RWPE1 (cell line): ENCODE data around the gene LYRM9.

ENCODE experiments used
- CTCF ChIA-PET: fragments of 350-600 bp; sonication (Branson Sonifier 250); formaldehyde crosslinking; extraction: SDS; loops from one replicate; lab custom pipeline; 2021; lab: Yijun Ruan, JAX
- POLR2A ChIA-PET: fragments of 400-600 bp; formaldehyde crosslinking; extraction: SDS; loops from one replicate; lab custom pipeline; 2020; ENCODE audit warnings: antibody characterized with exemption; ENCODE audit not compliant: low non-redundant PET; lab: Yijun Ruan, JAX
- DNase-seq: peaks from one replicate; pipeline ENCODE4 v3.0.0; 2012; ENCODE audit warnings: low spot score
- H3K27ac ChIP-seq: fragments of 450-650 bp; 2 replicates; pipeline ENCODE4 v1.5.1; 2017
- CTCF ChIP-seq: fragments of 450-650 bp; conservative IDR thresholded peaks from 2 replicates; pipeline ENCODE4 v1.5.1; 2017; ENCODE audit warnings: low read depth, mild to moderate bottlenecking

The LYRM9 gene

GRCh38 chr17:27937025-27937546, 43.9 kb upstream of the LYRM9 start:
- POLR2A ChIA-PET = no interaction called here
- H3K27ac ChIP-seq = no peak overlapping the region
- TF ChIP-seq CTCF = no peak
- DNase-seq = no peak
- CTCF ChIA-PET = interaction anchor here (0.6 kb wide), 1 partner anchor 566 kb away, joined by 3 read pairs; no protein-coding TSS in a partner anchor

- no peak overlapping the region for H3K27ac ChIP-seq
- no peak for TF ChIP-seq CTCF
- CTCF ChIA-PET = interaction anchor here (0.7 kb wide), 1 partner anchor 39 kb away, joined by 3 read pairs; no protein-coding TSS in a partner anchor
- DNase-seq = no peak
- POLR2A ChIA-PET = no interaction called here
Measured at GRCh38 chr17:27930000-27930399, 36.8 kb upstream of the LYRM9 start.

- ChIA-PET POLR2A (interaction anchor here (0.6 kb wide), 1 partner anchor 186 kb away, joined by 3 read pairs; no protein-coding TSS in a partner anchor), CTCF (no interaction called here)
- no peak for TF ChIP-seq CTCF
- H3K27ac ChIP-seq = no peak overlapping the region
- no peak for DNase-seq
Measured at GRCh38 chr17:27928587-27928986, 35.4 kb upstream of the LYRM9 start.

- POLR2A ChIA-PET = interaction anchor here (0.6 kb wide), 1 partner anchor 187 kb away, joined by 3 read pairs; no protein-coding TSS in a partner anchor
- no peak for TF ChIP-seq CTCF
- DNase-seq = no peak
- H3K27ac ChIP-seq = no peak overlapping the region
- CTCF ChIA-PET = interaction anchor here (0.6 to 0.7 kb wide), 2 partner anchors 45 to 235 kb away, joined by 3 read pairs; no protein-coding TSS in a partner anchor
Measured at GRCh38 chr17:27927781-27928180, 34.6 kb upstream of the LYRM9 start.

- ChIA-PET POLR2A (no interaction called here), CTCF (no interaction called here)
- TF ChIP-seq CTCF = no peak
- DNase-seq = no peak
- H3K27ac ChIP-seq = no peak overlapping the region
Measured at GRCh38 chr17:27921599-27921998, 28.4 kb upstream of the LYRM9 start.

GRCh38 chr17:27921077-27921476, 27.9 kb upstream of the LYRM9 start:
- H3K27ac ChIP-seq = no peak overlapping the region
- DNase-seq = no peak
- ChIA-PET POLR2A (no interaction called here), CTCF (interaction anchor here (0.6 kb wide), 1 partner anchor 24 kb away, joined by 3 read pairs; no protein-coding TSS in a partner anchor)
- no peak for TF ChIP-seq CTCF
